K562 (cell line): Measurements from ENCODE around the gene PPP2R1B. TPM values are rescaled to one million over a fixed set of nuclear protein-coding genes. Genes with fewer than 3 reads are reported as not detected.

Experiments used
- ATAC-seq: fragments of 200-7000 bp; cut with Tn5 transposase; 3 replicates; pipeline ENCODE4 v1.9.1; 2020; ENCODE audit warnings: moderate library complexity
- BruUV-seq: library from RNA; stranded (reverse); fragments of 400-500 nt; replicated peaks from 2 replicates; lab custom pipeline; 2021; lab: Mats Ljungman, UMichigan
- CTCF ChIA-PET: fragments of 300-600 bp; formaldehyde crosslinking; extraction: SDS; loops from one replicate; lab custom pipeline; 2021; ENCODE audit warnings: low intra/inter-chr PET ratio; lab: Yijun Ruan, JAX
- POLR2A ChIA-PET: fragments of 300-600, 350-650 bp; sonication (Branson Sonifier 250); formaldehyde crosslinking; extraction: SDS; loops from one replicate; lab custom pipeline; 2021; ENCODE audit warnings: antibody characterized with exemption, inconsistent platforms; lab: Yijun Ruan, JAX
- DNase-seq, 4 experiments: peaks; one replicate each; pipeline versions ENCODE4 v3.0.0 to v3.0.0-alpha.2; 2011 to 2018; ENCODE audit warnings: low spot score in 3 of 4, mixed read lengths in 3 of 4; ENCODE audit errors: extremely low read depth in 1 of 4
- FAIRE-seq: peaks from 2 replicates; lab custom pipeline; 2011; peaks lifted over from hg19 to GRCh38; lab: Jason Lieb, UNC
- H2AFZ ChIP-seq: 2 replicates; pipeline ENCODE4 v1.6.0; 2011; ENCODE audit warnings: low read depth, low read length, control low read depth, inconsistent platforms
- H3K27ac ChIP-seq: fragments of 200-600 bp; 3 replicates; pipeline ENCODE4 v1.8.0; 2011; ENCODE audit warnings: low read depth, mild to moderate bottlenecking, control low read depth, inconsistent platforms, low read length, moderate library complexity, mixed read lengths; ENCODE audit errors: extremely low read depth
- H3K27me3 ChIP-seq, 2 experiments: fragments of 300-600 bp in 1 of 2; 2 replicates in 1 of 2; 3 replicates in 1 of 2; pipeline versions ENCODE4 v1.6.0 to v1.8.0; 2011; ENCODE audit warnings: inconsistent platforms in 2 of 2, low read length in 2 of 2, mild to moderate bottlenecking in 1 of 2, mixed read lengths in 1 of 2, moderate library complexity in 1 of 2; ENCODE audit not compliant: control insufficient read depth in 2 of 2, insufficient read depth in 2 of 2
- H3K36me3 ChIP-seq: fragments of 300-600 bp; 3 replicates; pipeline ENCODE4 v1.8.0; 2011; ENCODE audit warnings: mild to moderate bottlenecking, low read length, inconsistent platforms; ENCODE audit not compliant: control insufficient read depth, insufficient read depth
- H3K4me1 ChIP-seq, 2 experiments: fragments of 200-600 bp in 1 of 2; replicated peaks in 1 of 2; 2 replicates in 1 of 2; 3 replicates in 1 of 2; pipeline versions ENCODE4 v1.5.1 to v1.8.0; 2011; ENCODE audit warnings: inconsistent platforms in 2 of 2, low read length in 2 of 2, mild to moderate bottlenecking in 1 of 2, mixed read lengths in 1 of 2, moderate library complexity in 1 of 2; ENCODE audit not compliant: control insufficient read depth in 2 of 2, insufficient read depth in 2 of 2
- H3K4me2 ChIP-seq: 2 replicates; pipeline ENCODE4 v1.6.1; 2011; ENCODE audit warnings: low read length, control low read depth, inconsistent platforms, mixed read lengths; ENCODE audit not compliant: insufficient read depth
- H3K4me3 ChIP-seq: fragments of 200-600 bp; sonication (generic), shearing (Covaris generic); 2 replicates; pipeline ENCODE4 v1.5.1; 2016; ENCODE audit warnings: control low read depth, inconsistent platforms
- H3K79me2 ChIP-seq: fragments of 200-600 bp; 3 replicates; pipeline ENCODE4 v1.8.0; 2011; ENCODE audit warnings: low read length, inconsistent platforms; ENCODE audit not compliant: control insufficient read depth, insufficient read depth
- H3K9ac ChIP-seq, 2 experiments: 2 replicates each; pipeline versions ENCODE4 v1.6.0 to v1.6.1; 2011; ENCODE audit warnings: low read depth in 2 of 2, low read length in 2 of 2, control low read depth in 1 of 2, inconsistent platforms in 1 of 2, mild to moderate bottlenecking in 1 of 2, mixed read lengths in 1 of 2; ENCODE audit not compliant: insufficient read depth in 1 of 2
- H3K9me1 ChIP-seq: one replicate; pipeline ENCODE4 v1.6.0; 2011; ENCODE audit warnings: inconsistent platforms, mild to moderate bottlenecking, low read length, moderate library complexity; ENCODE audit not compliant: control insufficient read depth, insufficient read depth
- H3K9me3 ChIP-seq: replicated peaks from 2 replicates; pipeline ENCODE4 v1.5.1; 2011; ENCODE audit warnings: low read depth, low read length, inconsistent platforms; ENCODE audit not compliant: control insufficient read depth, insufficient read depth
- H4K20me1 ChIP-seq: replicated peaks from 2 replicates; pipeline ENCODE4 v1.6.1; 2011; ENCODE audit warnings: low read length, inconsistent platforms, mixed read lengths; ENCODE audit not compliant: control insufficient read depth, insufficient read depth
- ATF1 ChIP-seq, 2 experiments: fragments of 450-650 bp in 1 of 2; IDR thresholded peaks; 2 replicates each; pipeline ENCODE4 v1.6.1; 2016; ENCODE audit warnings: missing compliant biosample characterization in 1 of 2, missing genetic modification characterization in 1 of 2
- CEBPG ChIP-seq, 3 experiments: fragments of 200-800 bp in 1 of 3; sonication (Bioruptor generic) in 1 of 3; sonication (generic) in 1 of 3; formaldehyde crosslinking in 1 of 3; IDR thresholded peaks in 2 of 3; conservative IDR thresholded peaks in 1 of 3; 2 replicates each; pipeline versions ENCODE4 v1.6.1 to v1.8.0; 2016 to 2022; ENCODE audit warnings: missing compliant biosample characterization in 2 of 3, missing genetic modification characterization in 2 of 3, mild to moderate bottlenecking in 1 of 3, missing genetic modification reagents in 1 of 3
- JUNB ChIP-seq: fragments of 450-650 bp; formaldehyde crosslinking; conservative IDR thresholded peaks from 2 replicates; pipeline ENCODE4 v1.4.0; 2020; ENCODE audit warnings: mild to moderate bottlenecking
- MGA ChIP-seq: fragments of 450-650 bp; IDR thresholded peaks from 2 replicates; pipeline ENCODE4 v1.6.1; 2016; ENCODE audit warnings: mild to moderate bottlenecking, moderate library complexity
- NFATC3 ChIP-seq: fragments of 450-650 bp; IDR thresholded peaks from 2 replicates; pipeline ENCODE4 v1.6.1; 2017; ENCODE audit warnings: mild to moderate bottlenecking
- NFRKB ChIP-seq: fragments of 450-650 bp; IDR thresholded peaks from 2 replicates; pipeline ENCODE4 v1.6.1; 2016; ENCODE audit warnings: low read depth
- NR2C2 ChIP-seq, 2 experiments: fragments of 200-800 bp in 1 of 2; sonication (Bioruptor generic) in 1 of 2; sonication (generic) in 1 of 2; formaldehyde crosslinking in 1 of 2; IDR thresholded peaks; 2 replicates each; pipeline versions ENCODE4 v1.6.1 to v1.8.0; 2016 to 2022; ENCODE audit warnings: mild to moderate bottlenecking in 1 of 2, missing compliant biosample characterization in 1 of 2, missing genetic modification characterization in 1 of 2, missing genetic modification reagents in 1 of 2
- SIN3B ChIP-seq: fragments of 450-650 bp; IDR thresholded peaks from 2 replicates; pipeline ENCODE4 v1.6.1; 2017; ENCODE audit warnings: low read depth, mild to moderate bottlenecking, moderate library complexity
- SRSF1 ChIP-seq: fragments of 200-400 bp; formaldehyde crosslinking; IDR thresholded peaks from 2 replicates; pipeline ENCODE4 v1.6.1; 2017; ENCODE audit warnings: mild to moderate bottlenecking, low read depth, low read length, moderate library complexity
- ZNF23 ChIP-seq: fragments of 250-450 bp; sonication (Bioruptor Pico); IDR thresholded peaks from 2 replicates; pipeline ENCODE4 v1.4.0; 2020; ENCODE audit warnings: mild to moderate bottlenecking
- WGBS: fragments of 100-300 bp; shearing (Covaris generic); methylation state at CpG from one replicate; pipeline ENCODE4 v1.1.6; 2016; ENCODE audit warnings: low coverage, mixed read lengths; ENCODE audit not compliant: insufficient coverage; ENCODE audit errors: missing lambda C conversion rate; 5-methylcytosine and 5-hydroxymethylcytosine counted together
- in situ Hi-C: fragments of 300-500 bp; cut with MboI; formaldehyde crosslinking; loops from 4 replicates; pipeline ENCODE4 v1.15.0; 2018; ENCODE audit warnings: inconsistent platforms, mixed read lengths
- intact Hi-C: fragments of 100-400 bp; cut with micrococcal nuclease; formaldehyde crosslinking; loops from 2 replicates; pipeline ENCODE4 v1.14.2; 2022
- polyA plus RNA-seq, 8 experiments: library from polyadenylated mRNA; depleted of rRNA in 4 of 8; stranded (reverse) in 5 of 8; unstranded in 3 of 8; fragments of >200 nt; fragmentation: Nextera tagmentation in 2 of 8; fragmentation: Illumina TruSeq in 1 of 8; extraction: Ambion mirVana in 2 of 8; extraction: Trizol in 1 of 8; gene quantifications; 2 replicates each; pipeline versions ENCODE4 v1.2.1 to v1.2.3, GENCODE V29; 2011 to 2014; ENCODE audit warnings: inconsistent platforms in 1 of 8, missing spikeins in 1 of 8
- total RNA-seq, 7 experiments: library from RNA; depleted of rRNA in 6 of 7; stranded (reverse); fragments of >200 nt in 6 of 7; fragmentation: Illumina TruSeq in 2 of 7; extraction: Trizol in 2 of 7; gene quantifications; 2 replicates each; pipeline versions ENCODE4 v1.2.1 to v1.2.3, GENCODE V29; 2011 to 2021; ENCODE audit warnings: low replicate concordance in 1 of 7

The PPP2R1B gene
- total and polyA plus RNA-seq, 9 of the 15 experiments (the other 6 are each of a cell fraction or from before 2014, with no cell fraction given): 24.6 to 68.5 (median 39.8) TPM

- ATAC-seq (no peak), DNase-seq (no peak), FAIRE-seq (no peak)
- Histone ChIP-seq H3K4me2 (no peak overlapping the region), H3K4me1 (peaks cover 14 to 37% of the 10 kb centered on the region in 2 experiments; a peak in 4 of 5 replicates), H2AFZ (no peak overlapping the region), H4K20me1 (no peaks in the 10 kb centered on the region), H3K9ac (no peak overlapping the region), H3K9me3 (no peaks in the 10 kb centered on the region), H3K36me3 (no peaks in the 10 kb centered on the region; the same call in 2 of the 3 replicates), H3K79me2 (peaks cover 8% of the 10 kb centered on the region; the same call in 2 of the 3 replicates), H3K27me3 (no peaks in the 10 kb centered on the region), H3K9me1 (no peaks in the 10 kb centered on the region), H3K4me3 (no peak overlapping the region), H3K27ac (no peak overlapping the region)
- intact Hi-C loops (loop anchor here (5.0 kb wide), 1 partner anchor 94 kb away; the partner anchor contains the start of gene SIK2), in situ Hi-C loops (no loop called here)
- CTCF ChIA-PET: no interaction called here
- 26% methylated on average over 1 of the region's 1 CpG for WGBS
- POLR2A ChIA-PET: interaction anchor here (0.7 kb wide), 1 partner anchor 264 kb away, joined by 3 read pairs; no protein-coding TSS in a partner anchor
- no TSS peak for BruUV-seq
- no peak for TF ChIP-seq SIN3B
- no peak for TF ChIP-seq MGA
- no peak for TF ChIP-seq SRSF1
- TF ChIP-seq JUNB (CRISPR knock-in tag): no peak
- TF ChIP-seq NFRKB: no peak
- TF ChIP-seq ATF1 (CRISPR knock-in tag; IDR thresholded peaks at IDR 0.05): no peak
- TF ChIP-seq ATF1 (tag; IDR thresholded peaks at IDR 0.05): no peak
- no peak for TF ChIP-seq NR2C2 (CRISPR knock-in tag; IDR thresholded peaks at IDR 0.05)
- no peak for TF ChIP-seq NR2C2 (tag; IDR thresholded peaks at IDR 0.05)
- TF ChIP-seq NFATC3: no peak
- no peak for TF ChIP-seq ZNF23 (CRISPR knock-in tag)
- TF ChIP-seq CEBPG (CRISPR knock-in tag; IDR thresholded peaks at IDR 0.05): no peak
- no peak for TF ChIP-seq CEBPG (tag; conservative IDR thresholded peaks at IDR 0.05 in 1 of 2, IDR thresholded peaks at IDR 0.05 in 1 of 2)
These were observed 69.6 kb downstream of the PPP2R1B start for GRCh38 chr11:111696556-111696955.
